Medulla oblongata (tissue), 1 donor: ENCODE results near the gene PARP3.
A peak's percentile ranks its signal among the peaks of the same experiment; 100 is the strongest.
"Not testable (repeated sequence)": the region's sequence is repeated elsewhere in the genome, so short reads cannot be mapped to it uniquely, and the experiment has no call there.

Experiments used
- DNase-seq: peaks from one replicate; pipeline ENCODE4 v3.0.0-alpha.2; 2015; ENCODE audit errors: extremely low spot score

Gene PARP3

DNA sequence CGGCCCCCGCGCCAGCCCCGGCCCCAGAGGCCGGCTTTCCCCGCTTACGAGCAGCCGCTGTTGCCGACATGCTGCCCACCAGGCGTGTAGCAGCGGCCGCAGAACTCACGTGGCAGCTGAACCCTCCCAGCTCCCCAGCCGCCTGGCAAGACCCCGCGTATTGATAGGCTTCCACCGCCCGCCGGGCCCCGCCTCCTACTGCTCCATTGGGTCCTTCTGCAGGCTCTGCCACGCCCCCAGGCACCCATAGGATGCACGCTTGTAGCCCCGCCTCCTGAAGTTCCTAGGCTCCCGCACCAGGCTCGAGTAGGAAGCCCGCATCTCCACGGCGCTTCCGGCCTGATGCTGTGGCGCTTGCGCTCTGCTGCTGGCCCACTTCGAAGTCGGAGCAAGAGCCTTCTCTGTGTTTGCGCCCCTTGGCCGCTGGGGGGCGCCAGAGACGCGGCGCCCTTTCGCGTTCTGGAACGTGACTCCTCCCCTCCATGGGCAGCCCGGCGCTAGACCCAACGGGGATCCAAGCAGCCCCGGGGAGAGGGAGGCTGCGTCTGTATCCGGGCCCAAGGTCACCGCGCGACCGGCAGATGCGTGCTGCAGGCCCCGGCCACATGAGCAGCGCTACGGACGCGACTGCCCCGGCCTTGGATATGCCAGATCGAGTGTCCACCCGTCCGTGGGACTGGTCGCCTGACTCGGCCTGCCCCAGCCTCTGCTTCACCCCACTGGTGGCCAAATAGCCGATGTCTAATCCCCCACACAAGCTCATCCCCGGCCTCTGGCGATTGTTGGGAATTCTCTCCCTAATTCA, at the start of gene PARP3, which contains the start of gene RRP9:
Gene PARP3, plus strand, starts transcription at position 566 of the 805 bp plus-strand sequence. CDS start 993 bp downstream, outside the sequence.
Gene RRP9, minus strand, starts transcription at position 107 of the 805 bp plus-strand sequence. Its CDS starts 37 bp downstream, at position 70.
- DNase-seq, result peak; percentile 100

DNA sequence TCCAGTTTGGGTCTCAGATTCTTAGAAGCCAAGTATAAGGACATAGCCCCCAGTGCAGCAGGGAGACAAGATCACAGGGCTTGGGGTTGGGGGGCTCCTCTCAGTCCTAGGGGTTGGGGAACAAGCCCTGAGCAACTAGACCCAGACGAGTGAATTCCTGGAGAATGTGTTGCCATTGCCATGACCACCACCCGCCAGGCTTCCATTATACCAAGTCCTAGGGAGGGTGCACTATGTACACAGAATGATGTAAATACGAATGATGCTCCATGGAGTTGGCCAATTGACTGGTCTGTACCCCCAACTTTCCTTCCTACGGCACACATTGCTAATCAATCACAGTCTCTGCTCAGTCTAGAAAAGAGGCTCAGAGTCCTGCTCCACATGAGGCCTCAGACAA, 47.8 kb upstream of the PARP3 start:
- no peak for DNase-seq

DNA sequence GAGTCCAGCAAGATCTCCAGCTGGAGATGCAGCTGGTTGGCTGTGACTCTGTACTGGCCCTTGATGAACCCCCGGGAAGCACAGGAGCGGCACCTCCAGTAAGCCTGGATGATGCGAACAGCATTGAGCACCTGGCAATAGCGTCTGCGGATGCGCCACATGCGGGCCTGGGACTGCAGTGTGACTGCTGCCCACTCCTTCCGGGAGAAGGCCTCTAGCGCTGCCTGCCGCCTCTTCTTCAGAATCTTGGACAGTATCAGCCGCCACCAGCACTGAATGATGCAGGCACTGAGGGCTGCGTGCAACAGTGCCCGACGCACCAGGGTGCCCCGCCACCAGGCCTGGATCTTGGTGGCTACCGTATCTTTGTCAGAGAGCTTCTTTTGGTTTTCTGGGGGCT, 47.2 kb upstream of the PARP3 start:
- DNase-seq, result no peak

DNA sequence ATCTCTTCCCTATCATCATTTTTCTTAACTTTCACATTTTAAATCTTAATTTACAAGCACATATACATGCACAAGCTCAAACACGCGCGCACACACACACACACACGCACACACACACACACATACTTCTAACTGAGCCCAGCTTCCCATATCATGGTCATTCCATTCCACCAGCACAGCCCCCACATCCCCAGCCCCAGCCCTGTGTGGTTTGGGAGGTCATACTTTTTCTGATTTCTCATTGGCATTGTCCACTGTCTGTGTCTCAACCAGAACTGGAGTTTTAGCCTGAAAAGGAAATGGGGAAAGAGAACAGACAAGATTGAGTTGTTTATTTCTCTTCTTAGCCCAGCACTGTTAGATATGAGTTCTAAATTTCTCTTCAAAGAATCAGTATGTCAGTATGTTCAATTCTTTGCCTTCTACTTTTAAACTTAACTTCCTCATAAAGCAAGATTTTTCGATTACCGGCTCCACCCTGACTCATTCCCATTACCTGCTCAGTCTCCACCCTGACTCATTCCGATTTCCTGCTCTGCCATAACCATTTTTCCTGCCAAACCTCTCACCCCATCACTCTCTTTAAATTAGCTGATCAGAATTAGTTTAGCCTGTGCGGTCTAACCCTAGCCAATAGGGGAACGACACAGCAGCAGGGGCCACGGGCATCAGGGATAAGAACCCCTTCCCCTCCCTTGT, 45.4 kb upstream of the PARP3 start:
- DNase-seq, result no peak

DNA sequence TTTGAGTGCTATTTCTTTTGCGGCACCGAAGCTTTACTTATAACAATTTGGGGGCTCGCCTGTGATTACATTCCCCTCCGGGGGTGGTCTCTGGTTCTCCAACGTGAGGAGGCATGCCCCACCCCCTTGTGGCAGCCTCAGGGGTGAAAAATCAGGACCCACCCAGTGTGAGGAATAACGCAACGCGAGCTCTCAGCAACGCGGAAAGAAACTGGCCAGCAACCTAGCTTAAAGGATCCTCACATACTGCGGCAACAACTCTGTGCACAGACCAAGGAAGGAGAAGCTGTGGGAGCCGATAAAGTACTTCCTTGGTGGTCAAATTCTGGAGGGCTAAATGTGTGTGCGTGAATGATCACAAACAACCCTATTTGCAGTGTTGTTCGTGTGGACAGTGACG, 44.8 kb upstream of the PARP3 start:
- DNase-seq, result no peak

DNA sequence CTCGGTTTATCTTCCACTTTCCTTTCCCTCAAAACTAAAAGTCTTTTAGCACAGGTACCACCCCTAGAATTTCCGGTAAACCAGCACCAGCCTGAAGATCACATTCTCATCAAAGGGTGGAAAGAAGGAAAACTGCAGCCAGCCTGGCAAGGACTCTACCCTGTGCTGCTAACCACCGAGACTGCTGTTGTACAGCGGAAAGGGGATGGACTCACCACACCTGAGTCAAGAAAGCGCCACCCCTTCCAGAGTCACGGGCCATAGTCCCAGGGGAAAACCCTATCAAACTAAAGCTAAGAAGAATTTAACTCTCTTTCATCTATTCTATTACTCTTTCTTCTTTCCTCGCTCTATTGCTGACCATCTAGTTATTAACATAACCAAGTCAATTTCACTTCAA, 42.1 kb upstream of the PARP3 start:
- DNase-seq, result not testable (repeated sequence)

DNA sequence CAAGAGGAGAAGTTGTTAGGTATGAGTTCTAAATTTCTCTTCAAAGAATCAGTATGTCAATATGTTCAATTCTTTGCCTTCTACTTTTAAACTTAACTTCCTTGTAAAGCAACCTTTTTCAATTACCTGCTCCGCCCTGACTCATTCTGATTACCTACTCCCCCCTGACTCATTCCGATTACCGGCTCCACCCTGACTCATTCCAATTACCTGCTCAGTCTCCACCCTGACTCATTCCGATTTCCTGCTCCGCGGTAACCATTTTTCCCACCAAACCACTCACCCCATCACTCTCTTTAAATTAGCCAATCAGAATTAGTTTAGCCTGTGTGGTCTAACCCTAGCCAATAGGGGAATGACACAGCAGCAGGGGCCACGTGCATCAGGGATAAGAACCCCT, 39.8 kb upstream of the PARP3 start:
- DNase-seq, result not testable (repeated sequence)

DNA sequence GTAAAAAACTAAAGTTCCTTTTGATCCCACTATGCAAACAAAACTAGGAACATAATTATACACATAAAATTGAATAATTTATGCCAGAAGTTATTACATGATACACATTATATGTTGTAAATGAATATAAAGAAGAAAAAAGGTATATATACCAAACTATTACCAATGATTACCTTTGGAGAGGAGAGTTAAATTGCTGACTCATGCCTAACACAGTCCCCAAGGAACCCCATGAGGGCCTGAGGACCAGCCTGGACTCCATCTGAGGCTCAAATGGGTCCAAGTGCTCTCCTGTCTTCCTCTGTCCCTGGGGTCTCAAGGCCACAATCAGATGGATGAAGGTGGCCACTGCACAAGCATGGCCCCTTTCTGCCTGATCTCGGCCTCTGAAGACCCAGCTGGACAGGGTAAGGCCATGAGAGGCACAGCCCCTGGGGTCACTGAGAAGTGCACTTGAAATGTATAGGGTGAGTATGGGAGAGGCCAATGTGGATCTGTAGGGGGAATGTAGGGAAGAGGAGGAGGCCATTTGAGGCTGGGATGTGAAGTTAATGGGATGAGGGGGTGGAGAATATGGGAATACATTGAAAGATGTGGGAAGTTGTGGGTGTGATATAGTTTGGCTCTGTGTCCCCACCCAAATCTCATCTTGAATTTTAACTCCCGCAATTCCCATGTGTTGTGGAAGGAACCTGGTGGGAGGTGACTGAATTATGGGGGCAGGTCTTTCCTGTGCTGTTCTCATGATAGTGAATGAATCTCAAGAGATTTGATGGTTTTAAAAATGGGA, 37.9 kb upstream of the PARP3 start:
- no peak for DNase-seq

DNA sequence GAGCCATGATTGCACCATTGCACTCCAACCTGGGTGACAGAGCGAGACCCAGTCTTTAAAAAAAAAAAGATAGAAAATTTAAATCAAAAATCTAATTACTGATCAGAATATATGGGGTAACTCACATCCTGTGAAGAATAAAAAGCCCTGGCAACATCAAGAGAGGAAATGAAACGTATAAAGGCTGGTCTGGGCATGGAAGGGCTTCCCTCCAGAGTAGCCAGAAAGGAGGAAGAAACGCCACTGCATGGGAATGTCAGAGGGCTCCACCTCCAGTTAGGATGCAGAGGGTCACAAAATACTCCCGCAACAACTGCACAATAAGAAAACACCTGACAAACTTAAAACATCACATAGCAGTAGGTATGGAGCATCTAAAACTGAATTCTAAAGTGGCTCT, 34.1 kb upstream of the PARP3 start:
- DNase-seq, result no peak

DNA sequence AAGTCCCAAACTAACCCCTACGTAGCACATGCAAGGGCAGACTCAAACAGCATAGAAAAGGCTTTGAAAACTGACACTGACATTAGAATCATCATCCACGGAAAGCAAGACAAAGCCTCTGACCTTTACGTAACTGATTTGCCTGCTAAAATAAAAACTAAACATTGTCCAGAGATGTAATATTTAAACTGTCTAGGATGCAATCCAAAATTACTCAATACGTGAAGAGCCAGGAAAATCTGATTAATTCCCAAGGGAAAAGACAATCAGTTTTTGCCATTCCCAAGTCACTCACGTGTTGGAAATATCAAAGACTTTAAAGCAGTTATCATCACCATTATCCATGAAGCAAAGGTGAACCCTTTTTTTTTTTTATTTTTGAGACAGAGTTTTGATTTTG, 25.7 kb upstream of the PARP3 start:
- no peak for DNase-seq

DNA sequence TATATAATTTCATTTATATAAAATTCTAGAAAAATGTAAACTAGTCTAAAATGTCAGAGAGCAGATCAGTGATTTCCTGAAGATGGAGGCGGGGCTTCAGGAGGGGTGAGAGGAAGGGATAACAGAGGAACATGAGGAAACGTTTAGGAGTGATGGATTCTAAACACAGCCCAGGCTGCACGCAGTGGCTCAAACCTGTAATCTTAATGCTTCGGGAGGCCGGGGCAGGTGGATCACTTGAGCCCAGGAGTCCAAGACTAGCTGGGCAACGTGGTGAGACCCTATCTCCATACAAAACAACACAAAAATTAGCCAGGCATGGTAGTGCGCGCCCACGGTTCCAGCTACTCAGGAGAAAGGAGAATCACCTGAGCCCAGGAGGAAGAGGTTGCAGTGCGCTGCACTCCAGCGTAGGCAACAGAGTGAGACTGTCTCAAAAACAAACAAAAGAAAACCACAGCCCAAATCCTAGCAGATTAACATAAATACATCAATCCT, 21.0 kb upstream of the PARP3 start:
- no peak for DNase-seq

DNA sequence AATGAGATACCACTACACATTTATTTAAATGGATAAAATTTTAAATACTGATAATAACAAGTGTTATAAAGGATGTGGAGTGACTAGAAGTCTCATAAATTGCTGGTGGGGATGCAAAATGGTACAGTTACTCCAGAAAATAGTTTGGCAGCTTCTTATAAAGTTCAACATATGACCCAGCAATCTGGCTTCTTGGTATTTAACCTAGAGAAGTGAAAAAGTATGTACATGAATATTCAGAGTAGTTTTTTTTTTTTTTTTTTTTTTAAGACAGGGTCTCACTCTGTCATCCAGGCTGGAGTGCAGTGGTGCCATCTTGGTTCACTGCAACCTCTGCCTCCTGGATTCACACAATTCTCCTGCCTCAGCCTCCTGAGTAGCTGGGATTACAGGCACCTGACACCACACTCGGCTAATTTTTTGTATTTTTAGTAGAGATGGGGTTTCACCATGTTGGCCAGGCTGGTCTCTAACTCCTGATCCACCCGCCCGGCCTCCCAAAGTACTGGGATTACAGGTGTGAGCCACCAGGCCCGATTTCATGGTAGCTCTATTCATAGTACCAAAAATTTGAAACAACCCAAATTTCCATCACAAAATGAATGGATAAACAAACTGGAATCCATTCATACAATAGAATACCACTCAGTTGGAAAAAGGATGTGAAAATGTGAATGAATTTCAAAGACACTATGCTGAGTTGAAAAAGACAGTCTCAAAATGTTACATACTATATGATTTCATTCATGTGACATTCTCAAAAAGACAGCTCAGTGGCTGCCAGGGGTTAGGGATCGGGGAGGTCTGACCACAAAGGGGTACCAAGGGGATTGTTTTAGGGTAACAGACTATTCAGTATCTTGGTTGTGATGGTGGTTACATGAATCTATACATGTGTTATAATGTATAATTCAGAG, 14.8 kb upstream of the PARP3 start:
- DNase-seq, result no peak

DNA sequence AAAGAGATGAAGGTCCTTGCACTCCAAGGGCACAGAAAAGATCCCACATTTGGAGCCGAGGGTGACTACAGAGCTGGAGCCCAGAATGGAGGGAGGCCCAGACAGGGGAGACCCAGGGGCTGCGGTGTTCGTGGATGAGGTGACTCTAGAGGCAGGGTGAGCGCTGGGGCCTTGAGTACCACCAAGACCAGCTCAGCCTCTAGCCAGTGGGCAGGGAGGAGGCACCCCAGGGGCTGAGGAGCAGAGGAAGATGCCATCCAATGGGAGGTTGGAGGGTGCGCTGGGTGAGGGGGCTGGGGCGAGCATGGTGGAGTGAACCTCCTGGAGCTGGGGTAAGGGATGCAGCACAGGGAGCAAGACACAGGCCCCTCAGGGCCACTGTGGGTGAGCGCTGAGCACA, 13.7 kb upstream of the PARP3 start:
- DNase-seq, result no peak

DNA sequence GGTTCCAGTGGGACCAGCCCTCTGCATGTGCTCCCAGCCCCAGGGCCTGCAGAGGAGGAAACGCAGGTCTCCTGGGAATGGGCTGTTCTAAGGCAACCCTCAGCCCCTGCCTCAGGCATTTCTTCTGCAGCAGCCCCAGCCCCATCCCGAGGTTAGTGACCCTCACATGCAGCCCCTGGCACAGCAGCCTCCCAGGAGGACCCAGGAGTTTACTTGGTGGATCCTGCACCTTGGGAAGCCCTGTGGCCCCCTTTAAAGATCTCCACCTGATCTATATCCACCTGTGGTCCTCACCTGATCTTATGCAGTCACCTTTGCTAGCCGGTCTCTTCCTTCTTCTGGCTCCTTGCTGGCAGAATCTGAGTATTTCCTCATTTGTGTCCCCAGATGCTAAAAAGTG, 13.2 kb upstream of the PARP3 start:
- not testable (repeated sequence) for DNase-seq

DNA sequence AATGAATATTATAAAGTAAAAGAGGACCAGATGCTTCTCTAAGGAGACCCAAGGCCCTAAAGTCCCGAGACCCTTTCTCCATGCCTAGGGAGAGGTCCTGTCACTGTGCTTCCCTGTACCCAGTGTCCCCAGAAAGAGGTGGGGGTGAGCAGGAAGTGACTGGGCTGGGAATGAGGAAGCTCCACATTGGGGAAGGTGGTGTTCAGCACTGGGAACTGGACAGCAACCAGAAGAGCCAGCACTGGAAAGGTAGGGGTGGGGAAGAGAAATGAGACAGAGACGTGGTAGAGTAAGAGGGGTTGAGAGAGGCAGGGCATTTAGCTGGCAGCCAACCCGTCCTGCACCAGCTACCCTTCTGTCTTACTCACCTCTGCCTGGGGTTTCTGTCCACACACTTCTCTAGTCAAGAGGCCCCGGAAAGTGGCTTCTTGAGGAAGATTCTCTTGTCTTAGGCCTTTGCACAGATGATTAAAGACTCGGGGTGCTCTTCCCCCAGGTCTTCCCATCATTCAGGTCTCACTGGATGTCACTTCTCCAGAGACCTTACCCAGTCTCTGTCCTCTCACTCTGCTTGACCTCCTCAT, 12.7 kb upstream of the PARP3 start:
- DNase-seq, result no peak

DNA sequence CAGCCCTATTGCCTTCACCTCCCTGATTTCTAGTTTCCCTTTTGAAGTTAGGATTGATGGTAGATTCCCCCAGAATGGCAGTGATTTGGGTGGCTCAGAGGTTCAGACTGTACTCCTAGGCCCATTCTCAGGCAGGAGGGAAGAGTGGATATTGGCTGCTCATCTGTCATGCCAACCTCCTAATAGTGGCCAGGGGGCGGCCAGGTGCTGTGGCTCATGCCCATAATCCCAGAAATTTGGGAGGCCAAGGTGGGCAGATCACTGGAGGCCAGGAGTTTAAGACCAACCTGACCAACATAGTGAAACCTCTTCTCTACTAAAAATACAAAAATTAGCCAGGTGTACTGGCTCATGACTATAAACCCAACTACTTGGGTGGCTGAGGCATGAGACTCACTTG, 11.7 kb upstream of the PARP3 start:
- DNase-seq, result no peak

DNA sequence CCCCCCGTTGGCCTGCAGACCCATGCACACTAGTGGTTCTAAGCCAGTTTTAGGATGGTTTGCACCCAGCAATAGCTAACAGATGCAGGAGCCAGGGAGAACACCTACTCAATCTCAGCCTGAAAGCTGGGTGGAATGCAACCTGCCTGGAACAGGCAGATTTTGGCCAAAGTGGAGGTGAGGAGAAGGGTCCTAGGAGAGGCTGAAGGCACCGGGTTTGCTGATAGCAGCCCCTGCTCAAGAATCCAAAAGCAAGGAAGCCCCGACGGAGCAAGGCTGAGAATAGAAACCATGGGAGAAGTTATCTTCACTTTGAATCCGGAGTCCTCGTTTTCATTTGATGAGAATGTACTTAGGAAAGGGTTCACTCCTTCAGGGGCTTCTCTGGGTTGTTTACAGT, 10.4 kb upstream of the PARP3 start:
- no peak for DNase-seq

DNA sequence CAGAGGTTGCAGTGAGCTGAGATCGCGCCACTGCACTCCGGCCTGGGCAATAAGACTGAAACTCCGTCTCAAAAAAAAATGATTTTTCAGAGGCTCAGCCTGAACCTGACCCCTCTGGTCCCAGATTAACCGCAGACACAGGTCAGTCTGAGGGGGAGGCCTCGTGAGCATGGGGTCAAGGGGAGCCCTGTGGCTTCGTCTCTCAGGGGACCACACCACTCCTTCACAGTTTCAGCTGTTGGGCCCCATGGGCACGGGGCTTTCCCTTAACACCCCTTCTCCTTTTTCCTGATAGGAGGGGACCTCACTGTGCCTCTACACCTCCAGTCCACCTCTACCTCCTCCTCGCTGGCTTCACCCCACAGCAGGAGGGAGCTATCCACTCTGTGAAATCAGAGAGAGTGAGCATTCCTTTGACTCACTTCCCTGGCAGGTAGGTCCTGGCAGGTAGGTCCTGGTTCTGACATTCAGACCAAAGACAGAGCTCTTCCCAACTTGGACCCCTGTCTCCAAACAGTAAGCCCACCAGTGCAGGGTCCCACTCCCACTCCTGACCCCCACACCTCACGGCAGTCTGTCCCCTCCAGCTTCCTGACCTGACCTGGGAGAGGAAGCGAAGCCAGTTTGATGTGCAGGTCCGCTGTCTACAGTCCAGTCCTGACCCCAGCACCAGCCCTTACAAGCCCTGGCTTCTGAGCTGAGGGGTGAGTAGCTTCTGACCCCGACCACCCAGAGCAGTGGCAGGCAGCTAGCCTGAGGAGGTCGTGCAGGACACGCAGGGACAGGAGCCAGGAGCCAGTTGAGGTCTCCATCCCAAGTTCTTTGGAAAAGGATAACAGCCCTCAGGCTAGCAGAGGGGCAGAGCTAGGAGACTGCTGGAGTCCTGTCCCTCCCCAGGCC, 9.4 kb upstream of the PARP3 start:
- no peak for DNase-seq

DNA sequence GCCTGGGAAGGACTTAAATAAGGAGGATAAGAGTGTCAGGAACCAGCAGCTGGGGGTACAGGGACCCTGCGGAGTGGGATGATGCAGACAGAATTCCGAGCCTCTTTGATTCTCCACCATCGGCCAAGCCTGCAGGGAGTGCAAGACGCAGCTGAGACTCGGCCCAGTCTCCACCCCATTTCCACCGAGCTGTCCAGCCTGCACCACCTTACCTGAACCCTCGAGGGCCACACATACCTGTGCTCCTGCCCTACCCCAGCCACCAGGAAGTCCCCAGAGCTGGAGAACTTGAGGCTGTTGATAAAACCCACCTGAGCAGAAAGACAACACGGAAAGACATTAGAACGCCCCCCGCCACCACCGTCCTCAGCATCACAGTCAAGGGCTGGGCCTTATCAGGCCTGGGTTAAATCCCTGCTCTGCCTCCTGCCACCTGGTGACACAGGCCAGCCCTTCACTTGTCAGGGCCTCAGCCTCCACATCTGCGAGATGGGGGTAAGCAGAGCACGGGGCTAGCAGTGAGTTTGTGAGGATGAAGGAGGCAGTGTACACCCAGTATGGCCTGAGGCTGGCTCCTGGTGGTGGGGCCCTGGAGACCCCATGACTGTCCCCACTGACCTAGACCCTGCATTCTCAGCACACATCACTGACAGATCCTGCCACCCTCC, 8.6 kb upstream of the PARP3 start:
- DNase-seq, result no peak
